ENCODE results near the gene RNF19B. TPM values are rescaled to one million over a fixed set of nuclear protein-coding genes. Genes with fewer than 3 reads are reported as not detected.

Gene RNF19B
- total RNA-seq, 1 experiment from 2014 or later = 22.5 TPM

GRCh38 chr1:32971156-32971555, 6.5 kb upstream of the RNF19B start:
- Histone ChIP-seq H3K4me3 (replicated peaks in 1 of 2; ENCODE audit: low read depth in 1 of 2, low read length in 2 of 2) (no peak overlapping the region), H3K9me3 (ENCODE audit: control insufficient read depth in 1 of 2, insufficient read depth in 1 of 2, low read depth in 1 of 2, low read length in 2 of 2) (no peaks in the 10 kb centered on the region), H3K4me1 (ENCODE audit: control insufficient read depth in 1 of 2, insufficient read depth in 2 of 2, low read length in 2 of 2) (peaks cover 0 to 9% of the 10 kb centered on the region in 2 experiments; a peak in 2 of 4 replicates), H3K9ac (ENCODE audit: low read length) (no peak overlapping the region), H3K27ac (ENCODE audit: low read depth, low read length) (no peak overlapping the region), H4K20me1 (ENCODE audit: insufficient read depth) (no peaks in the 10 kb centered on the region), H3K27me3 (ENCODE audit: insufficient read depth, low read length) (no peaks in the 10 kb centered on the region), H3K36me3 (ENCODE audit: control insufficient read depth in 1 of 2, insufficient read depth in 2 of 2, low read length in 2 of 2) (no peaks in the 10 kb centered on the region), H3K9me2 (ENCODE audit: insufficient read depth) (no peaks in the 10 kb centered on the region), H2AFZ (ENCODE audit: low read depth, low read length, poor library complexity, severe bottlenecking) (no peak overlapping the region), H3K79me2 (ENCODE audit: insufficient read depth, low read length) (no peaks in the 10 kb centered on the region), H3K4me2 (ENCODE audit: low read length) (no peak overlapping the region)
- BruUV-seq (replicated peaks) = no TSS peak
- intact Hi-C loops (cut with micrococcal nuclease) = no loop called here
- ChIA-PET CTCF (no interaction called here), RAD21 (ENCODE audit: low non-redundant PET in 1 of 2, low total read pairs in 2 of 2, uncharacterized antibody in 2 of 2, unreplicated experiment in 2 of 2) (interaction anchor here in 1 of 2 experiments (0.6 kb wide), 1 partner anchor 83 kb away, joined by 3 read pairs; no protein-coding TSS in a partner anchor), POLR2A (no interaction called here)
- ATAC-seq (no peak), DNase-seq (ENCODE audit: low read depth, low spot score) (no peak)
- TF ChIP-seq POLR2AphosphoS5 (IDR thresholded peaks at IDR 0.05; ENCODE audit: low read depth, low read length) = no peak

GRCh38 chr1:32969566-32969965, 5.0 kb upstream of the RNF19B start:
- ChIA-PET POLR2A (no interaction called here), RAD21 (ENCODE audit: low non-redundant PET in 1 of 2, low total read pairs in 2 of 2, uncharacterized antibody in 2 of 2, unreplicated experiment in 2 of 2) (no interaction called here)
- no peak for DNase-seq (ENCODE audit: low read depth, low spot score)

More at GRCh38 chr1:32969566-32969965, 5.0 kb upstream of the RNF19B start:
- intact Hi-C loops (cut with micrococcal nuclease) = no loop called here
- Histone ChIP-seq H3K9ac (ENCODE audit: low read length) (no peak overlapping the region), H3K4me3 (replicated peaks in 1 of 2; ENCODE audit: low read depth in 1 of 2, low read length in 2 of 2) (no peak overlapping the region), H3K27me3 (ENCODE audit: insufficient read depth, low read length) (no peaks in the 10 kb centered on the region), H3K9me3 (ENCODE audit: control insufficient read depth in 1 of 2, insufficient read depth in 1 of 2, low read depth in 1 of 2, low read length in 2 of 2) (no peaks in the 10 kb centered on the region), H3K9me2 (ENCODE audit: insufficient read depth) (0 out of 2 replicates have a peak, but pooled peaks cover 2% of the 10 kb centered on the region), H4K20me1 (ENCODE audit: insufficient read depth) (no peaks in the 10 kb centered on the region), H3K79me2 (ENCODE audit: insufficient read depth, low read length) (no peaks in the 10 kb centered on the region), H3K27ac (ENCODE audit: low read depth, low read length) (no peak overlapping the region), H3K4me2 (ENCODE audit: low read length) (no peak overlapping the region), H3K4me1 (ENCODE audit: control insufficient read depth in 1 of 2, insufficient read depth in 2 of 2, low read length in 2 of 2) (peaks cover 4 to 16% of the 10 kb centered on the region in 2 experiments), H3K36me3 (ENCODE audit: control insufficient read depth in 1 of 2, insufficient read depth in 2 of 2, low read length in 2 of 2) (no peaks in the 10 kb centered on the region), H2AFZ (ENCODE audit: low read depth, low read length, poor library complexity, severe bottlenecking) (no peak overlapping the region)
- CTCF ChIA-PET = interaction anchor here (0.6 to 1.5 kb wide), 2 partner anchors 16 to 87 kb away, joined by 3 to 5 read pairs; no protein-coding TSS in a partner anchor
- no TSS peak for BruUV-seq (replicated peaks)
- TF ChIP-seq EZH2 (IDR thresholded peaks at IDR 0.05) (no peak), ZNF274 (IDR thresholded peaks at IDR 0.05; ENCODE audit: low read depth, low read length) (no peak), POLR2A (IDR thresholded peaks at IDR 0.05; ENCODE audit: borderline replicate concordance, extremely low read depth, insufficient read depth, insufficient read length) (no peak), SIN3A (IDR thresholded peaks at IDR 0.05; ENCODE audit: low read depth) (no peak), ATF3 (IDR thresholded peaks at IDR 0.05) (no peak), SP1 (IDR thresholded peaks at IDR 0.05; ENCODE audit: low read depth) (no peak), SRF (IDR thresholded peaks at IDR 0.05; ENCODE audit: low read depth) (no peak), YY1 (IDR thresholded peaks at IDR 0.05; ENCODE audit: extremely low read depth, insufficient replicate concordance, low read depth, low read length) (no peak), POLR2AphosphoS5 (IDR thresholded peaks at IDR 0.05; ENCODE audit: low read depth, low read length) (no peak), REST (IDR thresholded peaks at IDR 0.05; ENCODE audit: low read depth) (no peak), FOSL1 (IDR thresholded peaks at IDR 0.05; ENCODE audit: low read depth) (no peak), ZFX (IDR thresholded peaks at IDR 0.05) (no peak), EZH2phosphoT487 (IDR thresholded peaks at IDR 0.05; ENCODE audit: borderline replicate concordance) (no peak), RAD21 (IDR thresholded peaks at IDR 0.05; ENCODE audit: low read depth) (no peak)
- TF ChIP-seq, protein P1, sequence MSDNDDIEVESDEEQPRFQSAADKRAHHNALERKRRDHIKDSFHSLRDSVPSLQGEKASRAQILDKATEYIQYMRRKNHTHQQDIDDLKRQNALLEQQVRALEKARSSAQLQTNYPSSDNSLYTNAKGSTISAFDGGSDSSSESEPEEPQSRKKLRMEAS (IDR thresholded peaks at IDR 0.05) = no peak
- peak; percentile 15; the same call in 1 of the 2 replicates for ATAC-seq

Measured in HCT116 (cell line).